HG03469 (cell line): Measurements from ENCODE around the gene CDC42BPG.

Experiments used
- ATAC-seq: cut with Tn5 transposase; IDR thresholded peaks from one replicate; pipeline ENCODE4 v1.9.1; 2021; ENCODE audit warnings: mild to moderate bottlenecking, moderate library complexity, moderate number of reproducible peaks; ENCODE audit not compliant: unreplicated experiment

Gene CDC42BPG

GRCh38 chr11:64878494-64879243 is 34.2 kb upstream of the CDC42BPG start, which contains the start of gene EHD1:
TSS of gene EHD1 (minus strand) at chr11:64878621. CDS start at chr11:64878464, 157 bp downstream.
- peak; percentile 55 for ATAC-seq

GRCh38 chr11:64878223-64878493 is 33.7 kb upstream of the CDC42BPG start:
- no peak for ATAC-seq

GRCh38 chr11:64877390-64878222 is 33.2 kb upstream of the CDC42BPG start:
- ATAC-seq: no peak

DNA sequence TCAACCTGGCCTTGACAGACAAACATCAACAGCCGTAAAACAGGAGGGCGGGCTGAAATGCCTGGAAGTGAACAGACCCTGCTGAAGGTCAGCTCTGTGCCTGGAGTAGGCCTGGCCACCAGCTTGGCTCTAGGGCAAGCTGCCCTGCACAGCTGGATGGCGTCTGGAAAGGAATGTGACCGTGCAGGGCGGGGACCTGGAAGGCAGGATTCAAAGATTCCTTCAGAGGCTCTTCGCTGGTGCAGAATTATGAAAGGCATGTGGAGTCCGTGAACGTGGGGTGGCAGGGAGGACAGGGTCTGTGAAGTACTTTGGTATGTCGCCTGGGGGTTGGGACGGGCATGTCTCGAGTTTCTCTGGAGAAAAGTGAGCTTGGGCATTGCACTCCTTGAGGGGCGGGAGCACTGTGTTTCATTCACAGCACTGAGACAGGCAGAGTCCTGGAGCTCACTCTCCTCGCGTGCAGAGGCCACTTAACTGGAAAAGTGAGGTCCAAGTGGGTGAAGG is 32.4 kb upstream of the CDC42BPG start:
- ATAC-seq: no peak

DNA sequence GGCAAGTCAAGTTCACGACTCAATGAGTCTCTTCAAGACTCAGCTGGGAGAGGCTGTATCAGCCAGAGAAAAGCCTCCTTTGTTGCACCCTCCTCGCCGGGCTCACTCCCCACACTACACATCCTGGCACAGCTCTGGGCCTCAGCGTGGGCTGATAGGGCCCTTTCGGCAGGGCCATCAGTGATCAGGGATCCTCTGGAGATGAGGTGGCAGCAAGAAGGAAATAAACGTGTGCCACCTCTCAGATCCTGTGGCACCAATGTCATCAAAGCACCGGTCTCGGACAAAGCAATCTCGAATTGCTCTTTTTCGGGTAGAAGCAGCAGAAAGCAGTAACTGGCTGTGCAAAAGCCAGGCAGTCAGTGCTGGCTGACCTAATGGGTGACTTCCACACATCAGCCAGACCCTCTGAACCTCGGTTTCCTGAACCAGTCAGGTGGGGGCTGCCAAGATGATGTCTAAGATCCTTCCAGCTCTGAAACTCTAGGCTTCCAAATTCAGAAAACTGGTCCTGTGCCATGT is 31.8 kb upstream of the CDC42BPG start:
- no peak for ATAC-seq

- no peak for ATAC-seq
Measured at GRCh38 chr11:64875369-64876228, 31.1 kb upstream of the CDC42BPG start.

DNA sequence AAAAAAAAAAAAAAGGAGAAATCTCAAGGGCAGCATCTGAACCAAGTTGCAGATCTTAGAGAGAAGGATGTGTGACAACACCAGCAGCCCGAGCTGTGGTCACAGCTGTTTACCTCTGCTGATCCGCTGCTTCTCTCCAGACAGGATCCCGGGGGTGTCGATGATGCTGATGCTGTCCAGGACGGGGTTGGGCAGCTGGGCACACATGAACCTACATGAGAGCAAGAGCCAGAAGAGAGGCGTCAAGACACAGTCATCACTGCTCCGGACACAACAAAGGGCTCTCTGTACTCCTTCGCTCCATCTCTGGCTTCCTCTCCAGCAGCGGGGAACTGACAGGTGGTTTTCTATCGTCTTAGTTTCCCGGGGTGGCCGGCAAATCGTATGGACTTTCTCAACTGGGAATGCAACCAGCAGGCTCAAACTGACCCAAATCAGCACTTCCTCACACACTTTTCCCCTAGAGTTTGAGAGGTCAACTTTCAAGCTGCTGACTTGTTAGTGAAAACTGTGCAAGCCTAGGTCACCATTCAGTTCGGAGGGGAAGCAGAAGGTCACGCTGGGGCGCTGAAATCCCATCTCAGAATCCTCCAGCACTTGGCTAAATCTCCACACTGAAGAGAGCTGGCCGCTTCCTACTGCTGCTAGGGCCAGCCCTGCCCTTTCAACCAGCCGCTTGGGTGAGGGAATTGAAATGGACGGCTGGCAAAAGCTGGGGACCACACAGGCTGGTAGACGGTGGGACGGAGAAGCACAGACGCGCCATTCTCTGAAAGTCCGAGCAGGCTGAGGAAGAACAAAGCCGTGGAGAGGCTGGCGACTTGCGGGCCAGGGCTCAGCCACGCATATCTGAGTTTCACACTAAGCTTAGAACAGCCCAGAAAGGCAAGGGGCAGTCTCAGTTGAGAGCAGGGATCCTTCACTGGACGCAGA is 30.1 kb upstream of the CDC42BPG start:
- no peak for ATAC-seq

DNA sequence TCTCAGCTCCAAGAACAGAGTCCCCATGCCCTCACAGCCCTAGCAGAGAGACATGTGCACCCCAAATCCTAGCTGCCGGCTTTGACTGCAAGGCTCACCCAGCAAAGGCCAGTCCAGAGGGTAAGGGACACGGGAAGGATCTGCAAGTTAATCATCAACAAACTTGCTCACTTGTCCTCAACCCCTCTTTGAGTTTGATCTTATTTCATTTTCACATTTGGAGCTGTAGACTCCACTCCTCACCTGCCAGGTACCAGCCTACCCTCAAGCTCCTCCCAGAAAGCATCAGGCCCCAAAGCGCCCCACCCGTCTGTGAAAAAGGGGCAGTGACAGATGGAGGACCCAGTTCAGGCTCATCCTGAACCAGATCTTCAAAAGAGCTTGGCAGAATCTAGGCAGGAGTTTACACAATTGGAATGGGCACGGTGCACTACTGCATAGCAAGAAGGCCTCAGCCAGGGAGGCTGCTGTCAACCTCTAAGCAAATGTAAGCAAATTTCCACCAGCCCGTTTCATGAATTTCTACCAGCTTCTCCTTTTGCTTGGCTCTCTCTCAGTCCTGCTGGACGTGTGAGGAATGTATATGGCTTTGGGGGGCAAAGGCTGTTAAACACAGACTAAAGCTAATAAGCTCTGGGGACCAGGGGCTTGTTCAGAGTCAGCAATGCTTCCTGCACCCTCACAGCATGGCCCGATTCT is 28.5 kb upstream of the CDC42BPG start:
- ATAC-seq: no peak

DNA sequence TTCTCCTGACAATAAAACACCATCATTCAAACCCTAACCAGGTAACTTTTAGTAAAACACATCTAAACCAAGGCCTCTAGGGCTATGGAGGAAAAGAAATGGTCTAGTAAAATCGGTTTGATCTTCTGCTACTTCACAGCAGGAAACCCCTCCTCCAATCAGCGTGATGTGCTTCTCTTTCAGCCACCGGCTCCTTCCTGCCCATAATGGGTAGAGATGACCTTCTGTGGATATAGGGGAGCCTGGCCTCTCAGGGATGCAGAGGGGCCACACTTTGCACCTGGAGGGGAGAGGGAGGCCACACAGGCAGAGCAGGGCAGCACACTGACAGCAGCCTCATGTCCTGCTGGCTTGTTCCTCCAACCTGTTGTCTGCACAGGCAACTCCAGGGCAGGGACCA is 27.0 kb upstream of the CDC42BPG start:
- ATAC-seq: no peak

DNA sequence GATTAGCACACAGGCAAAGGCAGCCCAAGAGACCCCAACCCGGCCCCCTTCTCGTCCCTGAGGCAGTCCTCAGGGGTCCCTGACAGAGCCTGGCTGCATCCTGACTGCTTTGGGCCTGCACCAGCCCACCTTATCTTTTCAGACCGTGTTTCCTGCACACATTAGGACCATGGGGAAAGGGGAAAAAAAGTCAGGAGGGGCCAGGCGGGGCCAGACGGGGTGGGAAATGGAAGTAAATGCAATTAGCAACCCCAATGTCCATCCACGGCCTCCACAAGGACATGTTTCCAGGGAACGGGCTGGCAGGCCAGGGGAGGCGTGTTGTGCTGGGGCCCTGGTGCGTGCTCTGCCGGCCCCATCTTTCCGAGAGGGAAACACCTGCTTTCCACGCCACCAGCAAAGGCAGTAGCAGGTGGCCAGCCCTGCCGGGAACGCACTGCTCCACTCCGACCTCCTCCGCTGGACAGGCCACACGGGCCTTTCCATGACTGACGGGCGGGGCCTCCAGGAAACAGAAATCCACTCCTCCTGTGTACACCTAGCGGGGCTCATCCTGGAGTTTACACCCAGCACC is 26.5 kb upstream of the CDC42BPG start:
- ATAC-seq: no peak

- no peak for ATAC-seq
Measured at GRCh38 chr11:64870176-64870892, 25.9 kb upstream of the CDC42BPG start.

GRCh38 chr11:64869571-64870175 is 25.2 kb upstream of the CDC42BPG start:
- ATAC-seq: no peak

- ATAC-seq: no peak
Measured at GRCh38 chr11:64868904-64869570, 24.6 kb upstream of the CDC42BPG start.

DNA sequence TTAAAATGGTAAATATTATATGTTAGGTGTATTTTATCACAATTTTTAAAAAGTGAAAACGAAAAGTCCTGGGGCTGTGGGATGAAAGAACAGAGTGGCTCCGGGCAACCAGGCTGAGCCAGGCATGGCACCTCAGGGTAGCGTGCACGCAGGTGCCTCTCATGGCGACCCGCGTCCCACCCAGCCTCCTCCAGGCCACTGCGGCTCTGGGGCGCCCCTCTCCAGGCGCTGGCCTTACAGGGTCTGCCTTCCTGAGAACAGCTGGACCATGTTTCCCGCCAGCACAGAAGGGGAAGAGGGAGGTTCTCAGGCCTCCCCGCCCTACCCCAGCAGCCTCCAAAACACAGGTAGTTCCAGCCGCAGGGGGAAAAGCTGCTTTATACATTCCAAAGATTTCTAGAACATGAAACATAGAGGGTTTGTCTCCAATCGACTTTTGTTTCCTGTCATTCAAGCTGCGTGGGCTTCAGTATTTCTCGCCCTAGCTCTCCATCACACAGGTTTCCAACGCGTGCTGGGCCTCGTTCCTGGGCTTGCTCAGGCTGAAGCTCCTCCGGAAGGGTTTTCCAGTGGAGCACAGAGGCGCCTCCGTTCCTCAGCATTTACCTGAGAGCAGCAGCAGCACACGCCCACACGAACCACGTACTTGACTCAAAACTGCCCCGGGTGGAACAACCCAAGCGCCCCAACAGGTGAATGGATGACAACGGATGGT is 23.5 kb upstream of the CDC42BPG start:
- no peak for ATAC-seq

GRCh38 chr11:64866173-64866491 is 21.7 kb upstream of the CDC42BPG start:
- no peak for ATAC-seq

DNA sequence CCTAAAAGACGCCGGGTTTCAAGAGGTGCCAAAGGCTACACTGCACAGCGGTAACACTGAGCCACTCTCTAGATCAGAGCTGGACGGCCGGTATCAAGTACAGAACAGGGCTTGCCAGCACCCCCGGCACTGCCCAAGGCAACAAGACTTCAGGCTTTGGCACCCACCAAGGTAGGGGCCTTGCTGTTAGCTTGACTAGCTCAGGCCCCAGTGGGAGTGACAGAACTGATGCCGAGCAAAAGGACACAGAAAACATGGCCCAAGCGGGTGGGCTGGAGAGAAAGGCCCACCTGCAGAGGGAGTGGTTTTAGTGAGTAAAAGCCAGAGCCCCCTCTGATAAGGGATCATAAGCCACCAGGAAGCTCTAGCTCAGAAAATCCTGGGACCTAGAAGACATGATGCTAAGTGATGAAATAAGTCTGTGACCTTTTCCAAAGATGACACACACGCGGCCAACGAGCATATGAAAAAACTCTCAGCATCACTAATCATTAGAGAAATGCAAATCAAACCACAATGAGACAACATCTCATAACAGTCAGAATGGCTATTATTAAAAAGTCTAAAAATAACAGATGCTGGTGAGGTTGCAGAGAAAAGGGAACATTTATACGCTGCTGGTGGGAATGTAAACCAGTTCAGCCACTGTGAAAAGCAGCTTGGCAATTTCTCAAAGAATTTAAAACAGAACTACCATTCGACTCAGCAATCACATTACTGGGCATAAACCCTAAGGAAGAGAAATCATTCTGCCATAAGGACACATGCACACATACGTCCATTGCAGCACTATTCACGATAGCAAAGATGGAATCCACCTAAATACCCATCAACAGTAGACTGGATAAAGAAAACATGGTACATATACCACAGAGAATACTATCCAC is 21.1 kb upstream of the CDC42BPG start:
- ATAC-seq: peak; percentile 38
